Gastroesophageal sphincter (tissue), 4 donors: ENCODE results near the gene TARS3. TPM values are rescaled to one million over a fixed set of nuclear protein-coding genes. Genes with fewer than 3 reads are reported as not detected.

ENCODE experiments used
- ATAC-seq: fragments of 150-250 bp; one replicate; pipeline ENCODE4 v1.9.1; 2016; ENCODE audit warnings: mild to moderate bottlenecking, moderate library complexity
- H3K27ac ChIP-seq, 4 donors: fragments of 200-600 bp; sonication (generic) in 3 of 4; 1 replicate in 3 of 4; 2 replicates in 1 of 4; pipeline ENCODE4 v1.5.1; 2016 to 2019
- H3K27me3 ChIP-seq: fragments of 200-600 bp; sonication (generic); one replicate; pipeline ENCODE4 v1.5.1; 2019
- H3K36me3 ChIP-seq, 2 donors: fragments of 200-600 bp; sonication (generic); one replicate each; pipeline ENCODE4 v1.5.1; 2019; ENCODE audit warnings: control low read depth in 1 of 2
- H3K4me1 ChIP-seq, 3 donors: fragments of 200-600 bp; sonication (generic); 1 replicate in 2 of 3; 2 replicates in 1 of 3; pipeline ENCODE4 v1.5.1; 2016 to 2019; ENCODE audit warnings: control low read depth in 2 of 3
- H3K4me3 ChIP-seq, 2 donors: fragments of 200-600 bp; sonication (generic); one replicate each; pipeline ENCODE4 v1.5.1; 2019; ENCODE audit warnings: mild to moderate bottlenecking in 1 of 2, moderate library complexity in 1 of 2
- H3K9me3 ChIP-seq, 3 donors: fragments of 200-600 bp; sonication (generic); one replicate each; pipeline ENCODE4 v1.5.1; 2017 to 2019; ENCODE audit warnings: control low read depth in 2 of 3
- CTCF ChIP-seq, 4 experiments: fragments of 200-600 bp in 2 of 4; fragments of 450-650 bp in 2 of 4; sonication (generic) in 1 of 4; IDR thresholded peaks; one replicate each; pipeline ENCODE4 v1.5.1; 2017 to 2019; ENCODE audit warnings: antibody characterized with exemption in 4 of 4, mild to moderate bottlenecking in 2 of 4, moderate library complexity in 2 of 4
- EP300 ChIP-seq: sonication (generic); formaldehyde crosslinking; IDR thresholded peaks from one replicate; pipeline ENCODE4 v1.6.1; 2017; ENCODE audit warnings: antibody characterized with exemption, mild to moderate bottlenecking
- POLR2A ChIP-seq, 2 donors: fragments of 450-650 bp; IDR thresholded peaks; one replicate each; pipeline ENCODE4 v1.6.1; 2017; ENCODE audit warnings: antibody characterized with exemption in 2 of 2, mild to moderate bottlenecking in 2 of 2, moderate library complexity in 1 of 2
- POLR2AphosphoS5 ChIP-seq: sonication (generic); formaldehyde crosslinking; IDR thresholded peaks from one replicate; pipeline ENCODE4 v1.6.1; 2017; ENCODE audit warnings: antibody characterized with exemption
- WGBS, 2 donors: methylation state at CpG; one replicate each; pipeline ENCODE4 v1.1.5; 2018; ENCODE audit warnings: low coverage in 1 of 2; 5-methylcytosine and 5-hydroxymethylcytosine counted together
- total RNA-seq, 4 donors: library from RNA; depleted of rRNA; stranded (reverse); fragments of >200 nt; gene quantifications; one replicate each; pipeline ENCODE4 v1.1.0, GENCODE V29; 2016

The TARS3 gene
- total RNA-seq, 4 donors from 2014 or later = 19.2 to 49.0 (median 26.7) TPM

GRCh38 chr15:101641129-101641764 lies 83.0 kb downstream of the TARS3 start:
- Histone ChIP-seq H3K9me3 (no peaks in the 10 kb centered on the region), H3K27me3 (no peaks in the 10 kb centered on the region), H3K27ac (peak overlapping the region in 2 of 4 donors; percentile 56 to 64), H3K36me3 (peaks cover 2 to 78% of the 10 kb centered on the region in 2 donors), H3K4me3 (peak overlapping the region in 1 of 2 donors; percentile 6), H3K4me1 (peaks cover 0 to 27% (median 0%) of the 10 kb centered on the region in 3 donors)
- ATAC-seq = peak; percentile 42
- WGBS, 2 donors = 20 to 24% methylated on average over 8 of the region's 8 CpGs
- peak; percentile 92 to 94 (median 93) for TF ChIP-seq CTCF (IDR thresholded peaks at IDR 0.05)
- no peak for TF ChIP-seq POLR2AphosphoS5

- TF ChIP-seq CTCF (IDR thresholded peaks at IDR 0.05) = no peak
- TF ChIP-seq EP300 = no peak
- TF ChIP-seq POLR2AphosphoS5 = no peak
- TF ChIP-seq POLR2A (IDR thresholded peaks at IDR 0.05) = no peak
- WGBS, 2 donors = 80 to 95% methylated on average over 4 of the region's 4 CpGs
- no peak for ATAC-seq
- H3K4me3 ChIP-seq = no peak overlapping the region
- H3K27ac ChIP-seq = no peak overlapping the region
- peaks cover 2 to 62% of the 10 kb centered on the region in 2 donors for H3K36me3 ChIP-seq
- no peaks in the 10 kb centered on the region for H3K27me3 ChIP-seq
- peaks cover 0 to 32% (median 0%) of the 10 kb centered on the region in 3 donors for H3K4me1 ChIP-seq
- no peaks in the 10 kb centered on the region for H3K9me3 ChIP-seq
These were observed 84.6 kb downstream of the TARS3 start for GRCh38 chr15:101639667-101640066.

GRCh38 chr15:101637919-101638318 lies 86.4 kb downstream of the TARS3 start:
- no peak for ATAC-seq
- peaks cover 2 to 50% of the 10 kb centered on the region in 2 donors for H3K36me3 ChIP-seq
- H3K4me3 ChIP-seq = no peak overlapping the region
- H3K27ac ChIP-seq = no peak overlapping the region
- 75 to 79% methylated on average over 2 to 3 of the region's 3 CpGs for WGBS, 2 donors
- H3K4me1 ChIP-seq = peaks cover 0 to 32% (median 0%) of the 10 kb centered on the region in 3 donors
- no peaks in the 10 kb centered on the region for H3K27me3 ChIP-seq
- TF ChIP-seq CTCF (IDR thresholded peaks at IDR 0.05) = no peak
- no peak for TF ChIP-seq EP300
- no peak for TF ChIP-seq POLR2AphosphoS5
- no peak for TF ChIP-seq POLR2A (IDR thresholded peaks at IDR 0.05)
- no peaks in the 10 kb centered on the region for H3K9me3 ChIP-seq

GRCh38 chr15:101637516-101637915 lies 86.8 kb downstream of the TARS3 start:
- 73 to 83% methylated on average over 6 of the region's 6 CpGs for WGBS, 2 donors
- TF ChIP-seq CTCF (IDR thresholded peaks at IDR 0.05) = no peak
- no peak for TF ChIP-seq EP300
- no peak for TF ChIP-seq POLR2A (IDR thresholded peaks at IDR 0.05)
- TF ChIP-seq POLR2AphosphoS5 = no peak
- no peak for ATAC-seq

GRCh38 chr15:101637038-101637437 lies 87.2 kb downstream of the TARS3 start:
- Histone ChIP-seq H3K27ac (no peak overlapping the region), H3K9me3 (no peaks in the 10 kb centered on the region), H3K4me3 (no peak overlapping the region), H3K36me3 (peaks cover 2 to 43% of the 10 kb centered on the region in 2 donors), H3K4me1 (peaks cover 0 to 25% (median 0%) of the 10 kb centered on the region in 3 donors), H3K27me3 (no peaks in the 10 kb centered on the region)
- WGBS, 2 donors = 74 to 90% methylated on average over 3 of the region's 3 CpGs
- TF ChIP-seq POLR2AphosphoS5 (no peak), POLR2A (IDR thresholded peaks at IDR 0.05) (no peak), EP300 (no peak), CTCF (IDR thresholded peaks at IDR 0.05) (no peak)
- ATAC-seq = no peak

More at GRCh38 chr15:101637516-101637915, 86.8 kb downstream of the TARS3 start:
- Histone ChIP-seq H3K9me3 (no peaks in the 10 kb centered on the region), H3K4me1 (peaks cover 0 to 30% (median 0%) of the 10 kb centered on the region in 3 donors), H3K27me3 (no peaks in the 10 kb centered on the region), H3K4me3 (no peak overlapping the region), H3K27ac (no peak overlapping the region), H3K36me3 (peaks cover 2 to 48% of the 10 kb centered on the region in 2 donors)
